K562 (cell line): ENCODE measurements around the gene POLE2. TPM values are rescaled to one million over a fixed set of nuclear protein-coding genes. Genes with fewer than 3 reads are reported as not detected.
A peak's percentile ranks its signal among the peaks of the same experiment; 100 is the strongest.

Experiments used
- ATAC-seq: fragments of 200-7000 bp; cut with Tn5 transposase; 3 replicates; pipeline ENCODE4 v1.9.1; 2020; ENCODE audit warnings: moderate library complexity
- BruUV-seq: library from RNA; stranded (reverse); fragments of 400-500 nt; replicated peaks from 2 replicates; lab custom pipeline; 2021; lab: Mats Ljungman, UMichigan
- CTCF ChIA-PET: fragments of 300-600 bp; formaldehyde crosslinking; extraction: SDS; loops from one replicate; lab custom pipeline; 2021; ENCODE audit warnings: low intra/inter-chr PET ratio; lab: Yijun Ruan, JAX
- POLR2A ChIA-PET: fragments of 300-600, 350-650 bp; sonication (Branson Sonifier 250); formaldehyde crosslinking; extraction: SDS; loops from one replicate; lab custom pipeline; 2021; ENCODE audit warnings: antibody characterized with exemption, inconsistent platforms; lab: Yijun Ruan, JAX
- DNase-seq, 4 experiments: peaks; one replicate each; pipeline versions ENCODE4 v3.0.0 to v3.0.0-alpha.2; 2011 to 2018; ENCODE audit warnings: low spot score in 3 of 4, mixed read lengths in 3 of 4; ENCODE audit errors: extremely low read depth in 1 of 4
- FAIRE-seq: peaks from 2 replicates; lab custom pipeline; 2011; peaks lifted over from hg19 to GRCh38; lab: Jason Lieb, UNC
- H2AFZ ChIP-seq: 2 replicates; pipeline ENCODE4 v1.6.0; 2011; ENCODE audit warnings: low read depth, low read length, control low read depth, inconsistent platforms
- H3K27ac ChIP-seq: fragments of 200-600 bp; 3 replicates; pipeline ENCODE4 v1.8.0; 2011; ENCODE audit warnings: low read depth, mild to moderate bottlenecking, control low read depth, inconsistent platforms, low read length, moderate library complexity, mixed read lengths; ENCODE audit errors: extremely low read depth
- H3K27me3 ChIP-seq, 2 experiments: fragments of 300-600 bp in 1 of 2; 2 replicates in 1 of 2; 3 replicates in 1 of 2; pipeline versions ENCODE4 v1.6.0 to v1.8.0; 2011; ENCODE audit warnings: inconsistent platforms in 2 of 2, low read length in 2 of 2, mild to moderate bottlenecking in 1 of 2, mixed read lengths in 1 of 2, moderate library complexity in 1 of 2; ENCODE audit not compliant: control insufficient read depth in 2 of 2, insufficient read depth in 2 of 2
- H3K36me3 ChIP-seq: fragments of 300-600 bp; 3 replicates; pipeline ENCODE4 v1.8.0; 2011; ENCODE audit warnings: mild to moderate bottlenecking, low read length, inconsistent platforms; ENCODE audit not compliant: control insufficient read depth, insufficient read depth
- H3K4me1 ChIP-seq, 2 experiments: fragments of 200-600 bp in 1 of 2; replicated peaks in 1 of 2; 2 replicates in 1 of 2; 3 replicates in 1 of 2; pipeline versions ENCODE4 v1.5.1 to v1.8.0; 2011; ENCODE audit warnings: inconsistent platforms in 2 of 2, low read length in 2 of 2, mild to moderate bottlenecking in 1 of 2, mixed read lengths in 1 of 2, moderate library complexity in 1 of 2; ENCODE audit not compliant: control insufficient read depth in 2 of 2, insufficient read depth in 2 of 2
- H3K4me2 ChIP-seq: 2 replicates; pipeline ENCODE4 v1.6.1; 2011; ENCODE audit warnings: low read length, control low read depth, inconsistent platforms, mixed read lengths; ENCODE audit not compliant: insufficient read depth
- H3K4me3 ChIP-seq: fragments of 200-600 bp; sonication (generic), shearing (Covaris generic); 2 replicates; pipeline ENCODE4 v1.5.1; 2016; ENCODE audit warnings: control low read depth, inconsistent platforms
- H3K79me2 ChIP-seq: fragments of 200-600 bp; 3 replicates; pipeline ENCODE4 v1.8.0; 2011; ENCODE audit warnings: low read length, inconsistent platforms; ENCODE audit not compliant: control insufficient read depth, insufficient read depth
- H3K9ac ChIP-seq, 2 experiments: 2 replicates each; pipeline versions ENCODE4 v1.6.0 to v1.6.1; 2011; ENCODE audit warnings: low read depth in 2 of 2, low read length in 2 of 2, control low read depth in 1 of 2, inconsistent platforms in 1 of 2, mild to moderate bottlenecking in 1 of 2, mixed read lengths in 1 of 2; ENCODE audit not compliant: insufficient read depth in 1 of 2
- H3K9me1 ChIP-seq: one replicate; pipeline ENCODE4 v1.6.0; 2011; ENCODE audit warnings: inconsistent platforms, mild to moderate bottlenecking, low read length, moderate library complexity; ENCODE audit not compliant: control insufficient read depth, insufficient read depth
- H3K9me3 ChIP-seq: replicated peaks from 2 replicates; pipeline ENCODE4 v1.5.1; 2011; ENCODE audit warnings: low read depth, low read length, inconsistent platforms; ENCODE audit not compliant: control insufficient read depth, insufficient read depth
- H4K20me1 ChIP-seq: replicated peaks from 2 replicates; pipeline ENCODE4 v1.6.1; 2011; ENCODE audit warnings: low read length, inconsistent platforms, mixed read lengths; ENCODE audit not compliant: control insufficient read depth, insufficient read depth
- E4F1 ChIP-seq: fragments of 250-450 bp; sonication (Bioruptor Pico); IDR thresholded peaks from 2 replicates; pipeline ENCODE4 v1.5.0; 2021; ENCODE audit warnings: mild to moderate bottlenecking, borderline replicate concordance
- KDM1A ChIP-seq, 2 experiments: fragments of 450-650 bp; IDR thresholded peaks; 2 replicates each; pipeline ENCODE4 v1.6.1; 2016; ENCODE audit warnings: mild to moderate bottlenecking in 2 of 2
- POLR2A ChIP-seq: fragments of 450-650 bp; conservative IDR thresholded peaks from 2 replicates; pipeline ENCODE4 v1.6.1; 2016
- RBM25 ChIP-seq: fragments of 200-400 bp; formaldehyde crosslinking; IDR thresholded peaks from 2 replicates; pipeline ENCODE4 v1.6.1; 2018; ENCODE audit warnings: low read length, low read depth, moderate library complexity; ENCODE audit not compliant: severe bottlenecking
- ZBTB33 ChIP-seq: sonication (generic); formaldehyde crosslinking; IDR thresholded peaks from 2 replicates; pipeline ENCODE4 v1.8.1; 2023; ENCODE audit warnings: mild to moderate bottlenecking, missing genetic modification reagents
- ZKSCAN8 ChIP-seq: fragments of 200-800 bp; sonication (Bioruptor generic); IDR thresholded peaks from 2 replicates; pipeline ENCODE4 v1.6.1; 2016; ENCODE audit warnings: missing genetic modification characterization, missing compliant biosample characterization
- ZNF121 ChIP-seq: sonication (generic); formaldehyde crosslinking; conservative IDR thresholded peaks from 2 replicates; pipeline ENCODE4 v1.8.0; 2022; ENCODE audit warnings: missing genetic modification reagents
- ZNF384 ChIP-seq: IDR thresholded peaks from 2 replicates; pipeline ENCODE4 v1.6.1; 2012; ENCODE audit warnings: low read depth, low read length, improper control_type of control experiment
- WGBS: fragments of 100-300 bp; shearing (Covaris generic); methylation state at CpG from one replicate; pipeline ENCODE4 v1.1.6; 2016; ENCODE audit warnings: low coverage, mixed read lengths; ENCODE audit not compliant: insufficient coverage; ENCODE audit errors: missing lambda C conversion rate; 5-methylcytosine and 5-hydroxymethylcytosine counted together
- in situ Hi-C: fragments of 300-500 bp; cut with MboI; formaldehyde crosslinking; loops from 4 replicates; pipeline ENCODE4 v1.15.0; 2018; ENCODE audit warnings: inconsistent platforms, mixed read lengths
- intact Hi-C: fragments of 100-400 bp; cut with micrococcal nuclease; formaldehyde crosslinking; loops from 2 replicates; pipeline ENCODE4 v1.14.2; 2022
- polyA plus RNA-seq, 8 experiments: library from polyadenylated mRNA; depleted of rRNA in 4 of 8; stranded (reverse) in 5 of 8; unstranded in 3 of 8; fragments of >200 nt; fragmentation: Nextera tagmentation in 2 of 8; fragmentation: Illumina TruSeq in 1 of 8; extraction: Ambion mirVana in 2 of 8; extraction: Trizol in 1 of 8; gene quantifications; 2 replicates each; pipeline versions ENCODE4 v1.2.1 to v1.2.3, GENCODE V29; 2011 to 2014; ENCODE audit warnings: inconsistent platforms in 1 of 8, missing spikeins in 1 of 8
- total RNA-seq, 7 experiments: library from RNA; depleted of rRNA in 6 of 7; stranded (reverse); fragments of >200 nt in 6 of 7; fragmentation: Illumina TruSeq in 2 of 7; extraction: Trizol in 2 of 7; gene quantifications; 2 replicates each; pipeline versions ENCODE4 v1.2.1 to v1.2.3, GENCODE V29; 2011 to 2021; ENCODE audit warnings: low replicate concordance in 1 of 7
- TF ChIP-seq, protein P1 (sequence below): fragments of 250-450 bp; sonication (Bioruptor Pico); IDR thresholded peaks from 2 replicates; pipeline ENCODE4 v1.4.0; 2020; ENCODE audit warnings: mild to moderate bottlenecking, moderate library complexity

POLE2 gene
- total and polyA plus RNA-seq, 9 of the 15 experiments (the other 6 are each of a cell fraction or from before 2014, with no cell fraction given), result 30.7 to 78.4 (median 55.4) TPM

- Histone ChIP-seq H3K27ac (peak overlapping the region; percentile 59; the same call in 1 of the 3 replicates), H3K27me3 (no peaks in the 10 kb centered on the region), H3K9me1 (no peaks in the 10 kb centered on the region), H3K79me2 (peaks cover 87% of the 10 kb centered on the region), H3K9ac (peak overlapping the region in 1 of 2 experiments; percentile 97; a peak in 2 of 4 replicates), H3K4me1 (peaks cover 4 to 10% of the 10 kb centered on the region in 2 experiments; a peak in 3 of 5 replicates), H3K4me3 (peak overlapping the region; percentile 24), H4K20me1 (peaks cover 7% of the 10 kb centered on the region), H3K36me3 (peaks cover 47% of the 10 kb centered on the region; the same call in 1 of the 3 replicates), H2AFZ (no peak overlapping the region), H3K4me2 (peak overlapping the region; percentile 57), H3K9me3 (no peaks in the 10 kb centered on the region)
- peak; percentile 6; the same call in 1 of the 3 replicates for ATAC-seq
- in situ Hi-C loops, result no loop called here
- TF ChIP-seq ZNF121 (CRISPR knock-in tag) (peak; percentile 85), KDM1A (IDR thresholded peaks at IDR 0.05) (peak in 1 of 2 experiments; percentile 19; a peak in 1 of 4 replicates), RBM25 (peak; percentile 86), ZNF384 (0 out of 2 replicates have a peak, but pooled peaks have one; percentile 34), ZBTB33 (CRISPR knock-in tag) (no peak), E4F1 (CRISPR knock-in tag) (no peak), ZKSCAN8 (CRISPR knock-in tag) (no peak), POLR2A (peak; percentile 47; the same call in 1 of the 2 replicates)
- TF ChIP-seq, protein P1, sequence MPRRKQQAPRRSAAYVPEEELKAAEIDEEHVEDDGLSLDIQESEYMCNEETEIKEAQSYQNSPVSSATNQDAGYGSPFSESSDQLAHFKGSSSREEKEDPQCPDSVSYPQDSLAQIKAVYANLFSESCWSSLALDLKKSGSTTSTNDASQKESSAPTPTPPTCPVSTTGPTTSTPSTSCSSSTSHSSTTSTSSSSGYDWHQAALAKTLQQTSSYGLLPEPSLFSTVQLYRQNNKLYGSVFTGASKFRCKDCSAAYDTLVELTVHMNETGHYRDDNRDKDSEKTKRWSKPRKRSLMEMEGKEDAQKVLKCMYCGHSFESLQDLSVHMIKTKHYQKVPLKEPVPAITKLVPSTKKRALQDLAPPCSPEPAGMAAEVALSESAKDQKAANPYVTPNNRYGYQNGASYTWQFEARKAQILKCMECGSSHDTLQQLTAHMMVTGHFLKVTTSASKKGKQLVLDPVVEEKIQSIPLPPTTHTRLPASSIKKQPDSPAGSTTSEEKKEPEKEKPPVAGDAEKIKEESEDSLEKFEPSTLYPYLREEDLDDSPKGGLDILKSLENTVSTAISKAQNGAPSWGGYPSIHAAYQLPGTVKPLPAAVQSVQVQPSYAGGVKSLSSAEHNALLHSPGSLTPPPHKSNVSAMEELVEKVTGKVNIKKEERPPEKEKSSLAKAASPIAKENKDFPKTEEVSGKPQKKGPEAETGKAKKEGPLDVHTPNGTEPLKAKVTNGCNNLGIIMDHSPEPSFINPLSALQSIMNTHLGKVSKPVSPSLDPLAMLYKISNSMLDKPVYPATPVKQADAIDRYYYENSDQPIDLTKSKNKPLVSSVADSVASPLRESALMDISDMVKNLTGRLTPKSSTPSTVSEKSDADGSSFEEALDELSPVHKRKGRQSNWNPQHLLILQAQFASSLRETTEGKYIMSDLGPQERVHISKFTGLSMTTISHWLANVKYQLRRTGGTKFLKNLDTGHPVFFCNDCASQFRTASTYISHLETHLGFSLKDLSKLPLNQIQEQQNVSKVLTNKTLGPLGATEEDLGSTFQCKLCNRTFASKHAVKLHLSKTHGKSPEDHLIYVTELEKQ, result no peak
- intact Hi-C loops, result loop anchor here (5.0 to 10.0 kb wide), 2 partner anchors 37 to 159 kb away; partner anchors contain the start of gene RPS29
- BruUV-seq, result no TSS peak
- DNase-seq, result peak in 1 of 4 experiments; percentile 33
- WGBS, result 17% methylated on average over 6 of the region's 6 CpGs
- ChIA-PET CTCF (no interaction called here), POLR2A (interaction anchor here (0.6 to 5.3 kb wide), 6 partner anchors 7 to 228 kb away, joined by 3 to 36 read pairs (median 4); partner anchors contain the start of genes DNAAF2, KLHDC2 and NEMF)
- FAIRE-seq, result no peak
Observed at GRCh38 chr14:49623941-49624839, 63.8 kb downstream of the POLE2 start.
